Skeletal muscle satellite cell (primary cell): Measurements from ENCODE around the gene RHD.
"Not testable (repeated sequence)": the region's sequence is repeated elsewhere in the genome, so short reads cannot be mapped to it uniquely, and the experiment has no call there.

ENCODE experiments used
- H3K27me3 ChIP-seq: 2 replicates; pipeline ENCODE4 v1.7.0; 2013; ENCODE audit warnings: low read length; ENCODE audit not compliant: control insufficient read depth, insufficient read depth
- H3K36me3 ChIP-seq: 2 replicates; pipeline ENCODE4 v1.7.0; 2013; ENCODE audit warnings: mild to moderate bottlenecking, control low read depth, low read length; ENCODE audit not compliant: insufficient read depth
- H3K4me1 ChIP-seq: 2 replicates; pipeline ENCODE4 v1.7.0; 2013; ENCODE audit warnings: low read length; ENCODE audit not compliant: control insufficient read depth, insufficient read depth
- H3K4me2 ChIP-seq: 2 replicates; pipeline ENCODE4 v1.7.0; 2013; ENCODE audit warnings: mild to moderate bottlenecking, low read length
- H3K4me3 ChIP-seq: 2 replicates; pipeline ENCODE4 v1.7.0; 2013; ENCODE audit warnings: low read length
- H3K9ac ChIP-seq: 2 replicates; pipeline ENCODE4 v1.7.0; 2013; ENCODE audit warnings: mild to moderate bottlenecking, low read depth, low read length, moderate library complexity
- H3K9me3 ChIP-seq: replicated peaks from 2 replicates; pipeline ENCODE4 v1.7.0; 2013; ENCODE audit warnings: mild to moderate bottlenecking, control low read depth, low read length

The RHD gene

DNA sequence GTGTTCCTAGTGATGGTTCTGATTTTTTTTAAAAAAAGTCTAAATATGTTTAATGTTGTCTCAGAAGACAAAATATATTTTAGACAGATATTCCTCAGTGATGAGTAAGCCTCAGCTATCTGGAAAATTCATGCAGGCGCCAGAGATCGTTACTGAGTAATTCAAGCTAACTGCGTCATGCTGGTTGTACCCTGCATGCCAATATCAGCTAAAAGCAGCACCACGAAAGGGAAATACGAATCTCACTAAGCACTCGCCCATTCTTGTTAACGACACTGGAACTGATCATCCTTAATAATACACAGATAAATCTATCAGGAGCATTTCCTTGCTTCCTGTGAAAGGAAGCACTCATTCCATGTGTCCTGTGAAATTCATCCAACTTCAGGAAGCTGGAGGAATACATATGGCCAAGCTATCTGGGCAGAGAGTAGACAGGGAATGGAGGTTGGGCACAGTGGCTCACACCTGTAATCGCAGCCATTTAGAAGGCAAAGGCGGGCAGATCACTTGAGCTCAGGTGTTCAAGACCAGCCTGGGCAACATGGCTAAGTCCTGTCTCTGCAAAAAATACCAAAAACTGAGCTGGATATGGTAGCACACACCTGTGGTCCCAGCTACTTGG is 48.1 kb downstream of the RHD start:
- not testable (repeated sequence) for H3K36me3 ChIP-seq, H3K4me1 ChIP-seq, H3K9me3 ChIP-seq, H3K27me3 ChIP-seq
- Histone ChIP-seq H3K4me3 (peak overlapping the region; percentile 22), H3K9ac (peak overlapping the region; percentile 54), H3K4me2 (peak overlapping the region; percentile 79)

DNA sequence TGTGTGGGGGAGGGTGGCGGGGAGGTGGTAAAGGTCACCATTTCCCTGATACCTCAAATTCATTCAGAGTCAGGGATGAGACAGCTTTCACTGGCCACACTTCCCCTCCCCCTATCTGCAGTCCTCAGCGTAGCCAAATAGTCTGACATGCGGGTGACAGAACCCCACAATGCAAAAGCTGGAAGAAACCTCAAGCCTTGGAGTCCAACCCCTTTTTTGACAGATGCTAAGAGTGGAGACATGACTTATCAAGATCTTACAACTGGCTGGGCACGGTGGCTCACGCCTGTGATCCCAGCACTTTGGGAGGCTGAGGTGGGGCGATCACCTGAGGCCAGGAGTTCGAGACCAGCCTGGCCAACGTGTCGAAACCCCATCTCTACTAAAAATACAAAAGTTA is 49.8 kb downstream of the RHD start:
- not testable (repeated sequence) for H3K4me2 ChIP-seq, H3K4me1 ChIP-seq, H3K4me3 ChIP-seq, H3K9me3 ChIP-seq, H3K27me3 ChIP-seq, H3K36me3 ChIP-seq, H3K9ac ChIP-seq

DNA sequence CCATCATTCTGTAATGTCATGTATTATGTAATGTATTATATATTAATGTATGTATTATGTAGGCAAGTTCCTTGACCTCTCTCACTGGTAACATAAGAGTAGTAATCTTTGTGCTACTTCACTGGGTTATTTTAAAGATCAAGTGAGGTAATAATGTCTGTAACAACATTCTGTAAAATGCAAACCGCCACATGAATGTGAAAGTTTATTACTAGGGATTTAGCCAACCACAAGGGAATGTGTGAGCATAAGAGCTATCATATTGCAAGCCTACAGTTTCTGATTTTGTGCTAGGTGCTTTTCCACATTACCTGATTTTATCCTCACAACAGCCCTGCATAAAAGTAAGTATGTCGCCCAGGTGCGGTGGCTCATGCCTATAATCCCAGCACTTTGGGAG is 52.1 kb downstream of the RHD start:
- not testable (repeated sequence) for H3K9ac ChIP-seq, H3K27me3 ChIP-seq, H3K36me3 ChIP-seq, H3K4me2 ChIP-seq, H3K4me1 ChIP-seq, H3K9me3 ChIP-seq, H3K4me3 ChIP-seq

- H3K36me3 ChIP-seq, H3K9me3 ChIP-seq, H3K4me2 ChIP-seq, H3K4me1 ChIP-seq, H3K27me3 ChIP-seq, H3K9ac ChIP-seq, H3K4me3 ChIP-seq: not testable (repeated sequence)
Measured at GRCh38 chr1:25327864-25328790, 55.8 kb downstream of the RHD start.

- H3K4me3 ChIP-seq, H3K9me3 ChIP-seq, H3K27me3 ChIP-seq, H3K36me3 ChIP-seq, H3K9ac ChIP-seq, H3K4me1 ChIP-seq, H3K4me2 ChIP-seq: not testable (repeated sequence)
Measured at GRCh38 chr1:25328791-25329185, 56.5 kb downstream of the RHD start.

DNA sequence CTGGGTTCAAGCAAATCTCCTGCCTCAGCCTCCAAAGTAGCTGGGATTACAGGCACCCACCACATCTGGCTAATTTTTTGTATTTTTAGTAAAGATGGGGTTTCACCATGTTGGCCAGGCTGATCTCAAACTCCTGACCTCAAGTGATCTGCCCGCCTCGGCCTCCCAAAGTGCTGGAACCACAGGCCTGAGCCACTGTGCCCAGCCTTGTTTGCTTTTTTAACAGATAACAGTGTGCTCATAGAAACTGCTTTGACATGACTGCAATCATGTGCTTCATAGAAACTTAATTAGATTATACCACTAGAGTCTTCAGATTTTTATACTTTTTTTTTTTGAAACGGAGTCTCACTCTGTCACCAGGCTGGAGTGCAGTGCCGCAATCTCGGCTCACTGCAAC is 57.0 kb downstream of the RHD start:
- H3K36me3 ChIP-seq, H3K27me3 ChIP-seq, H3K4me3 ChIP-seq, H3K4me2 ChIP-seq, H3K9ac ChIP-seq, H3K9me3 ChIP-seq, H3K4me1 ChIP-seq: not testable (repeated sequence)

DNA sequence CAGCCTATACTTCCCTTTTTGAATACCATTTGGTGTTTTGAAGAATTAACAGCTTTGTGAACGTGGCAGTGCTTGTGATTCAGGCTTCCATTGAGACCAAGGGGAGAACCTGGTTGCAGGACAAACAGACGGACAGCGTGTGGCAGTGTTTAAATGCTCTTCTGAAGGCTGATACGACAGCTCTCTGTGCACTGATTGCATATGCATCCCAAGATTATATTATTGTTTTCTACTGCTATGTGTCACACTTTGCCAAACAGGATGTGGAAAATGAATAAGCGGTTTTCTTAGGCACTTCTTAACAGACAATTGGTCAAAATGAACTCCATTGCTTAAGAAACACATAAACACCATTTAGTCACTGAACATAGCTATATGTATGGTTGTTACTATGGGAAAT is 57.6 kb downstream of the RHD start:
- not testable (repeated sequence) for H3K36me3 ChIP-seq, H3K9me3 ChIP-seq, H3K4me3 ChIP-seq, H3K27me3 ChIP-seq, H3K4me1 ChIP-seq
- Histone ChIP-seq H3K9ac (peak overlapping the region; percentile 10), H3K4me2 (peak overlapping the region; percentile 70)

GRCh38 chr1:25336922-25337354 is 64.6 kb downstream of the RHD start:
- H3K4me3 ChIP-seq, result peak overlapping the region; percentile 73
- H3K4me1 ChIP-seq, H3K27me3 ChIP-seq, H3K9me3 ChIP-seq, H3K36me3 ChIP-seq: not testable (repeated sequence)
- H3K4me2 ChIP-seq, result peak overlapping the region; percentile 77
- peak overlapping the region; percentile 75 for H3K9ac ChIP-seq

DNA sequence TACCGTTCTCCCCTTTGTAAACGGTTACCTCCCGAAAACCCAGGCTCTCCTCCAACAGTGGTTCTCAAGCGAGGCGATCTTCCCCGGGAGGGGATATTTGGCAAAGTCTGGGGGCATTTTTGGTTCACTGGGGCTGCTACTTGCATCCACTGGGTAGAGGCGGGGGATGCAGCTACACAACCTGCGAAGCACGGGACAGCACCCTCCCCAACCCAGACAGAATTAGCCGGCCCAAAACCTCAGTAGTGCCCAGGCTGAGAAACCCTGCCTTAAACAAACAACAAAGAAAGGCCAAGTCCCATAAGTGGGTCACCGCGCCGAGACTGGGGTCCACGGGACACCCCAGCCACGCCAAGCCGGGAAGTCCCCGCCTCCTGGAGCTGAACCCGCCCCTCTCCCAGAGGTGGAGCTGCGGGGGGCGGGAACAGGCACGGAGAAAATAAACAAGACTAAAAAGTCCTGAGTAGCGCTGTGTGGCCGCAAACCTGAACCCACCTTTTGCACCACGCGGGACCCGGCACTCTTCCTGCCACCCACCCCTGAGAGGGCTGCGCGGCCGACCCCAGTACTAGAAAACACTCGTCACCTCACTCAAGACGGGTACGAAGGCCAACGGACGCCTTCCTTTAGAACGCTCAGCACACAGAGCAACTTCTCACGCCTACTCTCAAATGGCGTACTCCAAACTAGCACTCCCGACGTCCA is 65.3 kb downstream of the RHD start:
- Histone ChIP-seq H3K4me3 (peak overlapping the region; percentile 98), H3K4me1 (peaks cover 12% of the 10 kb centered on the region), H3K4me2 (peak overlapping the region; percentile 83), H3K9ac (peak overlapping the region; percentile 100)
- not testable (repeated sequence) for H3K27me3 ChIP-seq, H3K9me3 ChIP-seq, H3K36me3 ChIP-seq

GRCh38 chr1:25338188-25338981 is 66.1 kb downstream of the RHD start, which contains the start of gene TMEM50A:
TSS of gene TMEM50A (plus strand) at chr1:25338334. CDS start at chr1:25340487, 2,153 bp downstream.
- H3K4me1 ChIP-seq, result peaks cover 20% of the 10 kb centered on the region
- peak within 1 kb of the TSS; percentile 100 for H3K9ac ChIP-seq
- no peaks in the 10 kb centered on the region for H3K9me3 ChIP-seq
- peak within 1 kb of the TSS; percentile 98 for H3K4me3 ChIP-seq
- peak within 1 kb of the TSS; percentile 83 for H3K4me2 ChIP-seq
- peaks cover 11% of the 10 kb centered on the region for H3K36me3 ChIP-seq
- no peaks in the 10 kb centered on the region for H3K27me3 ChIP-seq

DNA sequence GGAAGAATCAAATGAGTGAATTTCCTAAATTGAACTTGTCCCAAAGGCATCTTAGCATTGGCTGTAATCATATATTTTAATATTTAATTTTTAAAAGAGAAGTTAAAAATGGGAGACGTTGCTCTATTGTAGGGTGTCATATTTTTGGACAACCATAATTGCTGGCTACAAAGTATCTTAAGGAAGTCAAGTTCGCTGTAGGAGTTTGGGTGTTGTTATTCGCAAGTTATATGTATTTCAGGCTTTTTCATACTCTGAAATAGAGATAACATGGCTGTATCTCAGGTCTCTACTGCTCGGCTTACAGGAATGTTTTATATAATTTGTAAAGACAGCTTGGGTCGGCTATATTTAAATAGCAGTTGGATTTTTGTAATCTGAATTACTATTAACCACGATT is 66.7 kb downstream of the RHD start:
- H3K9ac ChIP-seq, result peak overlapping the region; percentile 100
- H3K4me3 ChIP-seq, result peak overlapping the region; percentile 98
- peaks cover 26% of the 10 kb centered on the region for H3K4me1 ChIP-seq
- no peaks in the 10 kb centered on the region for H3K27me3 ChIP-seq
- H3K36me3 ChIP-seq, result peaks cover 15% of the 10 kb centered on the region
- peak overlapping the region; percentile 83 for H3K4me2 ChIP-seq
- no peaks in the 10 kb centered on the region for H3K9me3 ChIP-seq
